Tibial nerve (tissue), 3 donors: ENCODE measurements around the gene FRYL.

Source experiments
- POLR2A ChIP-seq, 2 donors: fragments of 450-650 bp; IDR thresholded peaks; one replicate each; pipeline ENCODE4 v1.6.1; 2017; ENCODE audit warnings: antibody characterized with exemption in 2 of 2, mild to moderate bottlenecking in 2 of 2, moderate library complexity in 2 of 2
- TF ChIP-seq, protein P1 (sequence below), 5 experiments: fragments of 200-600 bp in 3 of 5; fragments of 450-650 bp in 2 of 5; sonication (generic) in 3 of 5; IDR thresholded peaks; one replicate each; pipeline ENCODE4 v1.5.1; 2016 to 2019; ENCODE audit warnings: antibody characterized with exemption in 5 of 5, mild to moderate bottlenecking in 3 of 5, moderate library complexity in 2 of 5

DNA sequence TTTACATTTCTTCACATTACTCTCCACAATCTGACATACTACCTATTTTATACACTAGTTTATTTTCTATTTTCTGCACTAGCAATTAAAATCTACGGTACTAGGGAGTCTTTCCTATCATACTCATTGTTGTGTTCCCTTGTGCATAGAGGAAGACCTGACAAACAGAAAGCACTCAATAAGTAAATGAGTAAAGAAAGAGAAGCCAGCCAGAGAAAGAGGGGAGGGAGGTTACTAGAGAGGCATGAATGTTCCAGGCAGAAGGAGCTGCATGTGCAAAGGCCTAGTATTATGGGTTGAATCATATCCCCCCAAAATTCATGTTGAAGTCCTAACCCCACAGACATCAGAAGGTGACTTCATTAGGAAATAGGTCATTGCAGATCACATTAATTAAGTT is 176.0 kb downstream of the FRYL start:
- TF ChIP-seq, protein P1, sequence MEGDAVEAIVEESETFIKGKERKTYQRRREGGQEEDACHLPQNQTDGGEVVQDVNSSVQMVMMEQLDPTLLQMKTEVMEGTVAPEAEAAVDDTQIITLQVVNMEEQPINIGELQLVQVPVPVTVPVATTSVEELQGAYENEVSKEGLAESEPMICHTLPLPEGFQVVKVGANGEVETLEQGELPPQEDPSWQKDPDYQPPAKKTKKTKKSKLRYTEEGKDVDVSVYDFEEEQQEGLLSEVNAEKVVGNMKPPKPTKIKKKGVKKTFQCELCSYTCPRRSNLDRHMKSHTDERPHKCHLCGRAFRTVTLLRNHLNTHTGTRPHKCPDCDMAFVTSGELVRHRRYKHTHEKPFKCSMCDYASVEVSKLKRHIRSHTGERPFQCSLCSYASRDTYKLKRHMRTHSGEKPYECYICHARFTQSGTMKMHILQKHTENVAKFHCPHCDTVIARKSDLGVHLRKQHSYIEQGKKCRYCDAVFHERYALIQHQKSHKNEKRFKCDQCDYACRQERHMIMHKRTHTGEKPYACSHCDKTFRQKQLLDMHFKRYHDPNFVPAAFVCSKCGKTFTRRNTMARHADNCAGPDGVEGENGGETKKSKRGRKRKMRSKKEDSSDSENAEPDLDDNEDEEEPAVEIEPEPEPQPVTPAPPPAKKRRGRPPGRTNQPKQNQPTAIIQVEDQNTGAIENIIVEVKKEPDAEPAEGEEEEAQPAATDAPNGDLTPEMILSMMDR (IDR thresholded peaks at IDR 0.05), result no peak
- no peak for TF ChIP-seq POLR2A (IDR thresholded peaks at IDR 0.05)
